ENCODE measurements around the gene CDHR3.

DNA sequence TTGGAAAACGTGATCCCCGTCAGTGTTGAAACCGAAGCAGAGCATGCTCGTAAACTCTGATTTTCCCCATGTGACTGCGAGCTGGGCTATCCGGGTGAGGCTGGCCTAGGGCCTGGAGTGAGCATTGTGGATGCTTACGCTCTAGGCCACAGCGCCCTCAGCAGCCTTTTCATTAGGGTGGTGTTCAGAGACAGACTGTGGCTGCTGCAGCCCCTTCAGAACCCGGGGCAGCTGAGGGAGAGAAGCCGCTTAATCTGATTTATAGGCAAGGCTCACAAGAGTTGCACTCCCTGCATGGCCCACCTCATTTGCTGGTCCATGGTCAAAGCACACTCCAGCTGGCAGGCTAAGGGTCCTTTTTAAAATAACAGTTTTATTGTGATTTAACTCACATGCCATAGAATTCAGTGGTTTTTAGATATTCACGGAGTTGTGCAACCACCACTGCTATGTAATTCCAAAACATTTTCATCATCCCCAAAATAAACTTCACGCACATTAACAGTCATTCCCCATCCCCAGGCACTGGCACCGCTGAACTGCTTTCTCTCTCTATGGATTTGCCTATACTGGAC is 76.5 kb downstream of the CDHR3 start:
- no peak for TF ChIP-seq GATA2 (IDR thresholded peaks at IDR 0.05; ENCODE audit: low read depth, low read length)
- TF ChIP-seq GATA3 (IDR thresholded peaks at IDR 0.05; ENCODE audit: low read depth, low read length), result no peak
